ENCODE data around the gene ZNF418. TPM values are rescaled to one million over a fixed set of nuclear protein-coding genes. Genes with fewer than 3 reads are reported as not detected.

The ZNF418 gene
- total RNA-seq, 2 experiments from 2014 or later: 0.57 to 1.5 TPM

DNA sequence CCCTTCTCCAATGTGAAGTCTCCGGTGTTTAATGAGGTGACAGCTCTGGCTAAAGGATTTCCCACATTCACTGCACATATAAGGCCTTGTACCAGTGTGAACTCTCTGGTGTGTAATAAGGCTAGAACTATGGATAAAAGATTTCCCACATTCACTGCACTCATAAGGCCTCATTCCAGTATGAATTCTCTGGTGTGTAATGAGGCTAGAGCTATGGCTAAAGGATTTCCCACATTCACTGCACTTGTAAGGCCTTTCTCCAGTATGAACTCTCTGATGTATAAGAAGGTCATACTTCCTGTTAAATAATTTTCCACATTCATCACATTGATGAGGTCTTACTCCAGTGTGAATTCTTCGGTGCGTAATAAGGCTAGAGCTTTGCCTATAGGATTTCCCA lies 6.4 kb upstream of the ZNF418 start:
- H3K79me2 ChIP-seq (ENCODE audit: insufficient read depth, low read depth, low read length): peaks cover 7% of the 10 kb centered on the region; the same call in 1 of the 2 replicates
- no peak for DNase-seq (ENCODE audit: low spot score)
- no peak overlapping the region for H3K4me2 ChIP-seq (ENCODE audit: low read length)
- H3K4me3 ChIP-seq (ENCODE audit: low read depth, low read length, poor library complexity, severe bottlenecking): no peak overlapping the region
- H4K20me1 ChIP-seq (ENCODE audit: insufficient read depth, low read length): no peaks in the 10 kb centered on the region
- no peak overlapping the region for H2AFZ ChIP-seq (ENCODE audit: low read length)
- H3K4me1 ChIP-seq (ENCODE audit: insufficient read depth, low read length, poor library complexity, severe bottlenecking): peaks cover 8% of the 10 kb centered on the region
- ChIA-PET CTCF (ENCODE audit: unreplicated experiment) (no interaction called here), POLR2A (no interaction called here)
- no peak overlapping the region for H3K27ac ChIP-seq (ENCODE audit: low read depth, low read length, poor library complexity, severe bottlenecking)
- H3K36me3 ChIP-seq (ENCODE audit: insufficient read depth, low read length): peaks cover 55% of the 10 kb centered on the region
- H3K9me3 ChIP-seq (ENCODE audit: low read length): peaks cover 12% of the 10 kb centered on the region; the same call in 1 of the 2 replicates
- no peak for TF ChIP-seq EZH2phosphoT487 (IDR thresholded peaks at IDR 0.05; ENCODE audit: borderline replicate concordance, low read depth, low read length)
- TF ChIP-seq, protein P1, sequence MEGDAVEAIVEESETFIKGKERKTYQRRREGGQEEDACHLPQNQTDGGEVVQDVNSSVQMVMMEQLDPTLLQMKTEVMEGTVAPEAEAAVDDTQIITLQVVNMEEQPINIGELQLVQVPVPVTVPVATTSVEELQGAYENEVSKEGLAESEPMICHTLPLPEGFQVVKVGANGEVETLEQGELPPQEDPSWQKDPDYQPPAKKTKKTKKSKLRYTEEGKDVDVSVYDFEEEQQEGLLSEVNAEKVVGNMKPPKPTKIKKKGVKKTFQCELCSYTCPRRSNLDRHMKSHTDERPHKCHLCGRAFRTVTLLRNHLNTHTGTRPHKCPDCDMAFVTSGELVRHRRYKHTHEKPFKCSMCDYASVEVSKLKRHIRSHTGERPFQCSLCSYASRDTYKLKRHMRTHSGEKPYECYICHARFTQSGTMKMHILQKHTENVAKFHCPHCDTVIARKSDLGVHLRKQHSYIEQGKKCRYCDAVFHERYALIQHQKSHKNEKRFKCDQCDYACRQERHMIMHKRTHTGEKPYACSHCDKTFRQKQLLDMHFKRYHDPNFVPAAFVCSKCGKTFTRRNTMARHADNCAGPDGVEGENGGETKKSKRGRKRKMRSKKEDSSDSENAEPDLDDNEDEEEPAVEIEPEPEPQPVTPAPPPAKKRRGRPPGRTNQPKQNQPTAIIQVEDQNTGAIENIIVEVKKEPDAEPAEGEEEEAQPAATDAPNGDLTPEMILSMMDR (conservative IDR thresholded peaks at IDR 0.05; ENCODE audit: low read length): no peak
- BruUV-seq (replicated peaks): TSS peak; percentile 3
- H3K9me2 ChIP-seq (ENCODE audit: insufficient read depth, low read length): no peaks in the 10 kb centered on the region
- intact Hi-C loops (cut with micrococcal nuclease; ENCODE audit: unreplicated experiment): no loop called here

DNA sequence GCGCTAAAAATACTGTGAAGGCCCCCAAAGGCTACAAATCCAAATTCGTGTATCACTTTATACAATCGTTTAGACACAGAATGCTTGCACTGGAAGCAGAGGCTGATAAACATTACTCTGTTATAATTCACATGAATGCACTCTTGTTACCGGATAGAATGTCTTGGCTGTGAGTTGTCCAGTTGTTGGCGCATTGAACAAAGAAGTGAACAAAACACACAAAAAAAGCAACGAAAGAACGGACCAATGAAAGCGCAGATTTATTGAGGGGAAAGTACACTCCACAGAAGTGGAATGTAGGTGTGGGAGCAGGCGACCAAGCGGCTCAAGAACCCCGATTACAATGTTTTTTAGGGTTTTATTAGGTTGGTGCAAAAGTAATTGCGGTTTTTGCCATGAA lies 529 bp upstream of the ZNF418 start:
- Histone ChIP-seq H3K4me2 (ENCODE audit: low read length) (no peak overlapping the region), H3K36me3 (ENCODE audit: insufficient read depth, low read length) (peaks cover 22% of the 10 kb centered on the region), H3K79me2 (ENCODE audit: insufficient read depth, low read depth, low read length) (no peaks in the 10 kb centered on the region), H3K9me3 (ENCODE audit: low read length) (0 out of 2 replicates have a peak, but pooled peaks cover 8% of the 10 kb centered on the region), H3K9me2 (ENCODE audit: insufficient read depth, low read length) (no peaks in the 10 kb centered on the region), H4K20me1 (ENCODE audit: insufficient read depth, low read length) (no peaks in the 10 kb centered on the region), H2AFZ (ENCODE audit: low read length) (no peak overlapping the region), H3K27ac (ENCODE audit: low read depth, low read length, poor library complexity, severe bottlenecking) (no peak overlapping the region), H3K4me3 (ENCODE audit: low read depth, low read length, poor library complexity, severe bottlenecking) (no peak overlapping the region), H3K4me1 (ENCODE audit: insufficient read depth, low read length, poor library complexity, severe bottlenecking) (no peaks in the 10 kb centered on the region)
- BruUV-seq (replicated peaks): no TSS peak
- TF ChIP-seq, protein P1 (conservative IDR thresholded peaks at IDR 0.05; ENCODE audit: low read length): no peak
- TF ChIP-seq EZH2phosphoT487 (IDR thresholded peaks at IDR 0.05; ENCODE audit: borderline replicate concordance, low read depth, low read length): no peak
- intact Hi-C loops (cut with micrococcal nuclease; ENCODE audit: unreplicated experiment): no loop called here
- ChIA-PET CTCF (ENCODE audit: unreplicated experiment) (no interaction called here), POLR2A (no interaction called here)
- DNase-seq (ENCODE audit: low spot score): no peak

GRCh38 chr19:57927587-57927986 lies 7.6 kb downstream of the ZNF418 start:
- no peak for DNase-seq (ENCODE audit: low spot score)
- H3K9me2 ChIP-seq (ENCODE audit: insufficient read depth, low read length): no peaks in the 10 kb centered on the region
- H3K79me2 ChIP-seq (ENCODE audit: insufficient read depth, low read depth, low read length): no peaks in the 10 kb centered on the region
- H4K20me1 ChIP-seq (ENCODE audit: insufficient read depth, low read length): no peaks in the 10 kb centered on the region
- ChIA-PET CTCF (ENCODE audit: unreplicated experiment) (no interaction called here), POLR2A (no interaction called here)
- BruUV-seq (replicated peaks): no TSS peak
- intact Hi-C loops (cut with micrococcal nuclease; ENCODE audit: unreplicated experiment): no loop called here
- no peak overlapping the region for H2AFZ ChIP-seq (ENCODE audit: low read length)
- no peaks in the 10 kb centered on the region for H3K9me3 ChIP-seq (ENCODE audit: low read length)
- no peak overlapping the region for H3K4me2 ChIP-seq (ENCODE audit: low read length)
- no peaks in the 10 kb centered on the region for H3K4me1 ChIP-seq (ENCODE audit: insufficient read depth, low read length, poor library complexity, severe bottlenecking)
- no peaks in the 10 kb centered on the region for H3K36me3 ChIP-seq (ENCODE audit: insufficient read depth, low read length)
- H3K4me3 ChIP-seq (ENCODE audit: low read depth, low read length, poor library complexity, severe bottlenecking): no peak overlapping the region
- H3K27ac ChIP-seq (ENCODE audit: low read depth, low read length, poor library complexity, severe bottlenecking): no peak overlapping the region
- TF ChIP-seq, protein P1 (conservative IDR thresholded peaks at IDR 0.05; ENCODE audit: low read length): no peak
- TF ChIP-seq EZH2phosphoT487 (IDR thresholded peaks at IDR 0.05; ENCODE audit: borderline replicate concordance, low read depth, low read length): no peak
